Fibroblast of lung (primary cell): Measurements from ENCODE around the gene DDX49.

Experiments used
- CTCF ChIP-seq, 2 donors: IDR thresholded peaks in 1 of 2; conservative IDR thresholded peaks in 1 of 2; 1 replicate in 1 of 2; 2 replicates in 1 of 2; pipeline ENCODE4 v1.5.1; 2011 to 2012; ENCODE audit warnings: low read length in 2 of 2, control low read depth in 1 of 2, inconsistent platforms in 1 of 2, low read depth in 1 of 2, mild to moderate bottlenecking in 1 of 2
- EZH2 ChIP-seq: IDR thresholded peaks from 2 replicates; pipeline ENCODE4 v1.5.1; 2012; ENCODE audit warnings: low read length, control low read depth, mild to moderate bottlenecking; ENCODE audit errors: missing control alignments

GRCh38 chr19:18932216-18932841 lies 12.8 kb downstream of the DDX49 start:
- TF ChIP-seq EZH2 (no peak), CTCF (conservative IDR thresholded peaks at IDR 0.05 in 1 of 2, IDR thresholded peaks at IDR 0.05 in 1 of 2; ENCODE audit: low read depth in 1 of 2, low read length in 2 of 2) (no peak)
